Astrocyte of the cerebellum (primary cell): ENCODE results near the gene ATP9A.

Experiments used
- DNase-seq: peaks from one replicate; pipeline ENCODE4 v3.0.0-alpha.2; 2011; ENCODE audit warnings: low read depth
- H3K4me3 ChIP-seq: 2 replicates; pipeline ENCODE4 v1.5.1; 2011; ENCODE audit warnings: mild to moderate bottlenecking, low read depth, low read length, moderate library complexity
- CTCF ChIP-seq: IDR thresholded peaks from 2 replicates; pipeline ENCODE4 v1.5.1; 2012; ENCODE audit warnings: low read length, low read depth, moderate library complexity, mild to moderate bottlenecking; ENCODE audit errors: missing control alignments
- in situ Hi-C: cut with HindIII; loops from 2 replicates; pipeline ENCODE4 v1.10.0; 2017; ENCODE audit warnings: low sequenced_read_pairs

ATP9A gene

GRCh38 chr20:51810155-51811041 is 42.2 kb upstream of the ATP9A start:
- in situ Hi-C loops, result no loop called here
- TF ChIP-seq CTCF, result no peak
- H3K4me3 ChIP-seq, result no peak overlapping the region
- DNase-seq, result no peak

GRCh38 chr20:51807720-51808250 is 39.6 kb upstream of the ATP9A start:
- no peak for DNase-seq
- in situ Hi-C loops, result no loop called here
- H3K4me3 ChIP-seq, result no peak overlapping the region
- no peak for TF ChIP-seq CTCF

GRCh38 chr20:51804754-51805153 is 36.6 kb upstream of the ATP9A start:
- no peak overlapping the region for H3K4me3 ChIP-seq
- no peak for DNase-seq
- no peak for TF ChIP-seq CTCF
- in situ Hi-C loops, result no loop called here

- TF ChIP-seq CTCF, result no peak
- no peak overlapping the region for H3K4me3 ChIP-seq
- DNase-seq, result no peak
- in situ Hi-C loops, result no loop called here
These were observed 35.1 kb upstream of the ATP9A start for GRCh38 chr20:51803148-51803854.

GRCh38 chr20:51802170-51802751 is 34.1 kb upstream of the ATP9A start, which contains the start of gene SALL4:
TSS of gene SALL4 (minus strand) at chr20:51802521. CDS start at chr20:51802408, 113 bp downstream.
- peak within 1 kb of the TSS; percentile 50 for H3K4me3 ChIP-seq
- in situ Hi-C loops, result no loop called here
- TF ChIP-seq CTCF, result no peak
- no peak for DNase-seq

GRCh38 chr20:51801823-51802123 is 33.6 kb upstream of the ATP9A start:
- in situ Hi-C loops, result no loop called here
- no peak for TF ChIP-seq CTCF
- no peak for DNase-seq
- H3K4me3 ChIP-seq, result peak overlapping the region; percentile 50
